Measurements from ENCODE around the gene COX19.

DNA sequence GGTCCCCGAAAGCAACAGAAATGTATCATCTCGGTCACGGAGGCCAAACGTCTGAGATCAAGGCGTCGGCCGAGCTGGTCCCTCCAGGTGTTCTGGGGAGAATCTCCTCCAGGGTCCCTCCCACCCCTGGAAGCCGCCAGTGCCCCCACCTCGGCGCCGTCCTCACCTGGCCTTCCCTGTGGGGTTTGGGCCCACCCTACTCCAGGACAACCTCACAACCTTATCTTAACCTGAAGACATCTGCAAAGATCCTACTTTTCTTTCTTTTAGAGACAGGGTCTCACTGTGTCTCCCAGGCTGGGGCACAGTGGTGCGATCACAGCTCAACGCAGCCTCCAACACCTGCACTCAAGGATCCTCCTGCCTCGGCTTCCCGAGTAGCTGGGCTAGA lies 54.3 kb downstream of the COX19 start:
- TF ChIP-seq, protein P1, sequence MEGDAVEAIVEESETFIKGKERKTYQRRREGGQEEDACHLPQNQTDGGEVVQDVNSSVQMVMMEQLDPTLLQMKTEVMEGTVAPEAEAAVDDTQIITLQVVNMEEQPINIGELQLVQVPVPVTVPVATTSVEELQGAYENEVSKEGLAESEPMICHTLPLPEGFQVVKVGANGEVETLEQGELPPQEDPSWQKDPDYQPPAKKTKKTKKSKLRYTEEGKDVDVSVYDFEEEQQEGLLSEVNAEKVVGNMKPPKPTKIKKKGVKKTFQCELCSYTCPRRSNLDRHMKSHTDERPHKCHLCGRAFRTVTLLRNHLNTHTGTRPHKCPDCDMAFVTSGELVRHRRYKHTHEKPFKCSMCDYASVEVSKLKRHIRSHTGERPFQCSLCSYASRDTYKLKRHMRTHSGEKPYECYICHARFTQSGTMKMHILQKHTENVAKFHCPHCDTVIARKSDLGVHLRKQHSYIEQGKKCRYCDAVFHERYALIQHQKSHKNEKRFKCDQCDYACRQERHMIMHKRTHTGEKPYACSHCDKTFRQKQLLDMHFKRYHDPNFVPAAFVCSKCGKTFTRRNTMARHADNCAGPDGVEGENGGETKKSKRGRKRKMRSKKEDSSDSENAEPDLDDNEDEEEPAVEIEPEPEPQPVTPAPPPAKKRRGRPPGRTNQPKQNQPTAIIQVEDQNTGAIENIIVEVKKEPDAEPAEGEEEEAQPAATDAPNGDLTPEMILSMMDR (IDR thresholded peaks at IDR 0.05; ENCODE audit: low read depth, low read length), result no peak
- TF ChIP-seq MYC (IDR thresholded peaks at IDR 0.05; ENCODE audit: low read depth, low read length) (no peak), POLR2A (IDR thresholded peaks at IDR 0.05; ENCODE audit: extremely low read depth, insufficient read length) (no peak)
- TF ChIP-seq, protein P2, sequence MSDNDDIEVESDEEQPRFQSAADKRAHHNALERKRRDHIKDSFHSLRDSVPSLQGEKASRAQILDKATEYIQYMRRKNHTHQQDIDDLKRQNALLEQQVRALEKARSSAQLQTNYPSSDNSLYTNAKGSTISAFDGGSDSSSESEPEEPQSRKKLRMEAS (IDR thresholded peaks at IDR 0.05; ENCODE audit: low read depth, low read length), result no peak

Data from NB4 (cell line).